Measurements from ENCODE around the gene MX2.

MX2 gene

GRCh38 chr21:41346758-41347157, 15.1 kb upstream of the MX2 start:
- no peaks in the 10 kb centered on the region for H3K36me3 ChIP-seq (ENCODE audit: control insufficient read depth in 2 of 2, insufficient read depth in 1 of 2, low read length in 2 of 2)
- CTCF ChIA-PET: interaction anchor here (0.6 kb wide), 1 partner anchor 35 kb away, joined by 3 read pairs; no protein-coding TSS in a partner anchor
- POLR2A ChIA-PET: no interaction called here
- H3K4me1 ChIP-seq (ENCODE audit: control insufficient read depth, insufficient read depth, low read length): no peaks in the 10 kb centered on the region
- no peak overlapping the region for H3K27ac ChIP-seq (ENCODE audit: extremely low read depth, low read depth, low read length)
- TF ChIP-seq PRDM1 (tag by site-specific recombination; IDR thresholded peaks at IDR 0.05): no peak
- TF ChIP-seq ZNF791 (tag by site-specific recombination; IDR thresholded peaks at IDR 0.05): no peak
- no peak for TF ChIP-seq ZNF112 (tag by site-specific recombination; IDR thresholded peaks at IDR 0.05)
- no peak overlapping the region for H3K4me3 ChIP-seq (ENCODE audit: low read depth, low read length)
- H3K9me3 ChIP-seq (ENCODE audit: control insufficient read depth, insufficient read depth, low read depth, low read length): no peaks in the 10 kb centered on the region

- no peak overlapping the region for H3K4me3 ChIP-seq (ENCODE audit: low read depth, low read length)
- H3K4me1 ChIP-seq (ENCODE audit: control insufficient read depth, insufficient read depth, low read length): no peaks in the 10 kb centered on the region
- H3K27ac ChIP-seq (ENCODE audit: extremely low read depth, low read depth, low read length): no peak overlapping the region
- H3K9me3 ChIP-seq (ENCODE audit: control insufficient read depth, insufficient read depth, low read depth, low read length): no peaks in the 10 kb centered on the region
- CTCF ChIA-PET: interaction anchor here (1.0 kb wide), 1 partner anchor 66 kb away, joined by 3 read pairs; no protein-coding TSS in a partner anchor
- POLR2A ChIA-PET: no interaction called here
- H3K36me3 ChIP-seq (ENCODE audit: control insufficient read depth in 2 of 2, insufficient read depth in 1 of 2, low read length in 2 of 2): no peaks in the 10 kb centered on the region
- TF ChIP-seq ZBTB20 (tag by site-specific recombination; IDR thresholded peaks at IDR 0.05) (no peak), ZNF341 (tag by site-specific recombination; IDR thresholded peaks at IDR 0.05; ENCODE audit: low read depth) (no peak), ZNF707 (tag by site-specific recombination; IDR thresholded peaks at IDR 0.05) (no peak), ZNF324 (tag by site-specific recombination; IDR thresholded peaks at IDR 0.05) (no peak), ZSCAN23 (tag by site-specific recombination; IDR thresholded peaks at IDR 0.05) (no peak), ZNF37A (tag by site-specific recombination; IDR thresholded peaks at IDR 0.05) (no peak), ZNF776 (tag by site-specific recombination; IDR thresholded peaks at IDR 0.05; ENCODE audit: borderline replicate concordance) (no peak), SP7 (tag by site-specific recombination; IDR thresholded peaks at IDR 0.05) (no peak)
Observed at GRCh38 chr21:41348434-41348833, 13.4 kb upstream of the MX2 start.

GRCh38 chr21:41349126-41349525, 12.7 kb upstream of the MX2 start:
- Histone ChIP-seq H3K4me3 (ENCODE audit: low read depth, low read length) (no peak overlapping the region), H3K27ac (ENCODE audit: extremely low read depth, low read depth, low read length) (no peak overlapping the region), H3K9me3 (ENCODE audit: control insufficient read depth, insufficient read depth, low read depth, low read length) (no peaks in the 10 kb centered on the region), H3K4me1 (ENCODE audit: control insufficient read depth, insufficient read depth, low read length) (no peaks in the 10 kb centered on the region), H3K36me3 (ENCODE audit: control insufficient read depth in 2 of 2, insufficient read depth in 1 of 2, low read length in 2 of 2) (no peaks in the 10 kb centered on the region)
- TF ChIP-seq GLIS2 (tag by site-specific recombination; IDR thresholded peaks at IDR 0.05): no peak
- TF ChIP-seq ZSCAN16 (tag by site-specific recombination; IDR thresholded peaks at IDR 0.05): no peak
- TF ChIP-seq SCRT1 (tag by site-specific recombination; IDR thresholded peaks at IDR 0.05; ENCODE audit: borderline replicate concordance): no peak
- TF ChIP-seq HOXA7 (CRISPR knock-in tag; IDR thresholded peaks at IDR 0.05; ENCODE audit: borderline replicate concordance): no peak
- no peak for TF ChIP-seq GLI4 (tag by site-specific recombination; IDR thresholded peaks at IDR 0.05)
- no peak for TF ChIP-seq REPIN1 (tag by site-specific recombination; IDR thresholded peaks at IDR 0.05; ENCODE audit: low read depth)
- TF ChIP-seq SP7 (tag by site-specific recombination; IDR thresholded peaks at IDR 0.05): no peak
- no peak for TF ChIP-seq ZBTB17 (tag by site-specific recombination; IDR thresholded peaks at IDR 0.05)
- no peak for TF ChIP-seq KLF8 (tag by site-specific recombination; IDR thresholded peaks at IDR 0.05)
- CTCF ChIA-PET: no interaction called here
- POLR2A ChIA-PET: no interaction called here

DNA sequence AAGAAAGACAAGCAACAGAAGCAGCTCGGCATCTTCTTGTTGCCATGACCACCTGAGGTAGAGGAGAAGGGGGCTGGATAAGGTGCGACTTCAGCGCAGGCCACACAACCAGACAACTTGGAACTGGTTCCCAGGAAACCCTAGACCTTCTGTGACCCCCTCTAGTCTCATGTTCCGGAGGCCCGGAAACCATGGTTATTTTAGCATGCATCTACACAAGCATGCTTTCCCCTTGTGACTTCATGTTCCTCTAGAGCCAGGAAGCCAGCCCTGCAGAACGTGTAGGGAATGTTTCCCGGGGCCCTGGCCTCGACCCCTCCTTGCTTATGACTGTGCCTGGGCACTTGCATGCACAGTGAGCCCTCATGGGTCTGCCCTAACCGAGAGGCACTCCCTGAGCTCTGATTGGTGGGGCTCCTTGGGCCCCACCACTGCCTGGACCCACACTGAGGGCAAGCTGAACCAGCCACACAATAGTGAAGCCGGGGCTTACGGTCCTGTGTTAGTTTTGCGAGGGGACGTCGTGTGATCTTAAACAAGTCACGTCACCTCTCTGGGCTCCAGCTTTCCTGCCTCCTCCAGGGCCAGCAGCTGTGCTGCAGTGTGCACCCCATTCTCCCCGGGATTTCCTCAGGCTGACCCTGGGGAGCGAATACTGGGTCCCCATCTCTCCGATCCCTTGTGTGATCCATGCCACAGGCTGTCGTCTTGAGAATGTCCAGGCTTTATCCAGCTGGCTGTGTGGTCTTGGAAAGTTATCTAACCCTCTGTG, 12.0 kb upstream of the MX2 start:
- no peaks in the 10 kb centered on the region for H3K36me3 ChIP-seq (ENCODE audit: control insufficient read depth in 2 of 2, insufficient read depth in 1 of 2, low read length in 2 of 2)
- H3K4me1 ChIP-seq (ENCODE audit: control insufficient read depth, insufficient read depth, low read length): no peaks in the 10 kb centered on the region
- H3K4me3 ChIP-seq (ENCODE audit: low read depth, low read length): no peak overlapping the region
- ChIA-PET POLR2A (no interaction called here), CTCF (no interaction called here)
- H3K27ac ChIP-seq (ENCODE audit: extremely low read depth, low read depth, low read length): no peak overlapping the region
- no peaks in the 10 kb centered on the region for H3K9me3 ChIP-seq (ENCODE audit: control insufficient read depth, insufficient read depth, low read depth, low read length)
- TF ChIP-seq ZNF18 (tag by site-specific recombination; IDR thresholded peaks at IDR 0.05): no peak
- TF ChIP-seq, protein P1, sequence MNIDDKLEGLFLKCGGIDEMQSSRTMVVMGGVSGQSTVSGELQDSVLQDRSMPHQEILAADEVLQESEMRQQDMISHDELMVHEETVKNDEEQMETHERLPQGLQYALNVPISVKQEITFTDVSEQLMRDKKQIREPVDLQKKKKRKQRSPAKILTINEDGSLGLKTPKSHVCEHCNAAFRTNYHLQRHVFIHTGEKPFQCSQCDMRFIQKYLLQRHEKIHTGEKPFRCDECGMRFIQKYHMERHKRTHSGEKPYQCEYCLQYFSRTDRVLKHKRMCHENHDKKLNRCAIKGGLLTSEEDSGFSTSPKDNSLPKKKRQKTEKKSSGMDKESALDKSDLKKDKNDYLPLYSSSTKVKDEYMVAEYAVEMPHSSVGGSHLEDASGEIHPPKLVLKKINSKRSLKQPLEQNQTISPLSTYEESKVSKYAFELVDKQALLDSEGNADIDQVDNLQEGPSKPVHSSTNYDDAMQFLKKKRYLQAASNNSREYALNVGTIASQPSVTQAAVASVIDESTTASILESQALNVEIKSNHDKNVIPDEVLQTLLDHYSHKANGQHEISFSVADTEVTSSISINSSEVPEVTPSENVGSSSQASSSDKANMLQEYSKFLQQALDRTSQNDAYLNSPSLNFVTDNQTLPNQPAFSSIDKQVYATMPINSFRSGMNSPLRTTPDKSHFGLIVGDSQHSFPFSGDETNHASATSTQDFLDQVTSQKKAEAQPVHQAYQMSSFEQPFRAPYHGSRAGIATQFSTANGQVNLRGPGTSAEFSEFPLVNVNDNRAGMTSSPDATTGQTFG (tag by site-specific recombination; IDR thresholded peaks at IDR 0.05; ENCODE audit: borderline replicate concordance): no peak
- no peak for TF ChIP-seq ZNF132 (tag by site-specific recombination; IDR thresholded peaks at IDR 0.05; ENCODE audit: borderline replicate concordance)
- no peak for TF ChIP-seq MZF1 (tag by site-specific recombination; IDR thresholded peaks at IDR 0.05; ENCODE audit: borderline replicate concordance)
- no peak for TF ChIP-seq ZNF157 (tag by site-specific recombination; IDR thresholded peaks at IDR 0.05)
